Upper lobe of left lung (tissue), 4 donors: ENCODE results near the gene CCNJL.

Source experiments
- POLR2A ChIP-seq, 4 donors: fragments of 450-650 bp; IDR thresholded peaks; one replicate each; pipeline ENCODE4 v1.5.1; 2016 to 2017; ENCODE audit warnings: antibody characterized with exemption in 4 of 4, mild to moderate bottlenecking in 2 of 4
- POLR2AphosphoS5 ChIP-seq, 2 donors: sonication (generic); formaldehyde crosslinking; IDR thresholded peaks; one replicate each; pipeline ENCODE4 v1.5.1; 2017; ENCODE audit warnings: antibody characterized with exemption in 2 of 2
- TF ChIP-seq, protein P1 (sequence below), 6 experiments: fragments of 450-650 bp in 4 of 6; fragments of 200-600 bp in 2 of 6; sonication (generic) in 2 of 6; IDR thresholded peaks; one replicate each; pipeline ENCODE4 v1.5.1; 2016 to 2019; ENCODE audit warnings: antibody characterized with exemption in 6 of 6

GRCh38 chr5:160210606-160211005 lies 101.8 kb downstream of the CCNJL start:
- TF ChIP-seq POLR2A (IDR thresholded peaks at IDR 0.05) (no peak), POLR2AphosphoS5 (IDR thresholded peaks at IDR 0.05) (no peak)
- TF ChIP-seq, protein P1, sequence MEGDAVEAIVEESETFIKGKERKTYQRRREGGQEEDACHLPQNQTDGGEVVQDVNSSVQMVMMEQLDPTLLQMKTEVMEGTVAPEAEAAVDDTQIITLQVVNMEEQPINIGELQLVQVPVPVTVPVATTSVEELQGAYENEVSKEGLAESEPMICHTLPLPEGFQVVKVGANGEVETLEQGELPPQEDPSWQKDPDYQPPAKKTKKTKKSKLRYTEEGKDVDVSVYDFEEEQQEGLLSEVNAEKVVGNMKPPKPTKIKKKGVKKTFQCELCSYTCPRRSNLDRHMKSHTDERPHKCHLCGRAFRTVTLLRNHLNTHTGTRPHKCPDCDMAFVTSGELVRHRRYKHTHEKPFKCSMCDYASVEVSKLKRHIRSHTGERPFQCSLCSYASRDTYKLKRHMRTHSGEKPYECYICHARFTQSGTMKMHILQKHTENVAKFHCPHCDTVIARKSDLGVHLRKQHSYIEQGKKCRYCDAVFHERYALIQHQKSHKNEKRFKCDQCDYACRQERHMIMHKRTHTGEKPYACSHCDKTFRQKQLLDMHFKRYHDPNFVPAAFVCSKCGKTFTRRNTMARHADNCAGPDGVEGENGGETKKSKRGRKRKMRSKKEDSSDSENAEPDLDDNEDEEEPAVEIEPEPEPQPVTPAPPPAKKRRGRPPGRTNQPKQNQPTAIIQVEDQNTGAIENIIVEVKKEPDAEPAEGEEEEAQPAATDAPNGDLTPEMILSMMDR (IDR thresholded peaks at IDR 0.05) = no peak
